WERI-Rb-1 (cell line): ENCODE measurements around the gene HOXD3.

Source experiments
- DNase-seq: peaks from one replicate; pipeline ENCODE4 v3.0.0-alpha.2; 2020
- H3K27ac ChIP-seq: fragments of 250-450 bp; sonication (Bioruptor Pico); 2 replicates; pipeline ENCODE4 v1.5.1; 2020; ENCODE audit warnings: mild to moderate bottlenecking, moderate library complexity
- H3K27me3 ChIP-seq: fragments of 250-450 bp; sonication (Bioruptor Pico); 2 replicates; pipeline ENCODE4 v1.5.1; 2021; ENCODE audit warnings: mild to moderate bottlenecking, low read depth, moderate library complexity; ENCODE audit not compliant: insufficient read depth, severe bottlenecking
- H3K36me3 ChIP-seq: fragments of 250-450 bp; sonication (Bioruptor Pico); 2 replicates; pipeline ENCODE4 v1.5.1; 2020; ENCODE audit warnings: mild to moderate bottlenecking, moderate library complexity
- H3K4me3 ChIP-seq: 2 replicates; pipeline ENCODE4 v1.5.1; 2011; ENCODE audit warnings: low read depth, mild to moderate bottlenecking, control low read depth, low read length
- H3K9me3 ChIP-seq: fragments of 250-450 bp; sonication (Bioruptor Pico); 2 replicates; pipeline ENCODE4 v1.5.1; 2021; ENCODE audit warnings: mild to moderate bottlenecking, moderate library complexity; ENCODE audit not compliant: severe bottlenecking
- CTCF ChIP-seq: IDR thresholded peaks from 2 replicates; pipeline ENCODE4 v1.5.1; 2011; ENCODE audit warnings: low read depth, mild to moderate bottlenecking, control low read depth, inconsistent platforms, low read length

The HOXD3 gene

GRCh38 chr2:176115883-176116813 lies 41.0 kb upstream of the HOXD3 start, which contains the start of gene HOXD10:
Gene HOXD10, plus strand, starts transcription at chr2:176116778. Its CDS starts 56 bp downstream, at chr2:176116834.
- Histone ChIP-seq H3K27ac (no peak within 1 kb of the TSS), H3K4me3 (no peak within 1 kb of the TSS), H3K27me3 (peaks cover 98% of the 10 kb centered on the region), H3K36me3 (no peaks in the 10 kb centered on the region), H3K9me3 (peaks cover 13% of the 10 kb centered on the region)
- DNase-seq, result peak; percentile 54
- peak; percentile 41 for TF ChIP-seq CTCF

GRCh38 chr2:176117162-176117822 lies 39.8 kb upstream of the HOXD3 start:
- Histone ChIP-seq H3K4me3 (no peak overlapping the region), H3K36me3 (no peaks in the 10 kb centered on the region), H3K9me3 (peaks cover 21% of the 10 kb centered on the region), H3K27ac (no peak overlapping the region), H3K27me3 (peaks cover 98% of the 10 kb centered on the region)
- DNase-seq, result no peak
- TF ChIP-seq CTCF, result no peak

- peaks cover 98% of the 10 kb centered on the region for H3K27me3 ChIP-seq
- DNase-seq, result no peak
- H3K9me3 ChIP-seq, result peaks cover 21% of the 10 kb centered on the region
- no peak overlapping the region for H3K27ac ChIP-seq
- H3K36me3 ChIP-seq, result no peaks in the 10 kb centered on the region
- TF ChIP-seq CTCF, result no peak
- no peak overlapping the region for H3K4me3 ChIP-seq
Measured at GRCh38 chr2:176117823-176118371, 39.2 kb upstream of the HOXD3 start.

- no peak overlapping the region for H3K4me3 ChIP-seq
- DNase-seq, result peak; percentile 49
- H3K36me3 ChIP-seq, result no peaks in the 10 kb centered on the region
- no peak overlapping the region for H3K27ac ChIP-seq
- peaks cover 21% of the 10 kb centered on the region for H3K9me3 ChIP-seq
- TF ChIP-seq CTCF, result peak; percentile 66
- H3K27me3 ChIP-seq, result peaks cover 98% of the 10 kb centered on the region
Measured at GRCh38 chr2:176118601-176119339, 38.3 kb upstream of the HOXD3 start.

GRCh38 chr2:176120364-176121189 lies 36.5 kb upstream of the HOXD3 start:
- Histone ChIP-seq H3K4me3 (no peak overlapping the region), H3K36me3 (no peaks in the 10 kb centered on the region), H3K27me3 (peaks cover 98% of the 10 kb centered on the region), H3K27ac (no peak overlapping the region), H3K9me3 (peaks cover 21% of the 10 kb centered on the region)
- no peak for TF ChIP-seq CTCF
- DNase-seq, result no peak
